AG09319 (cell line): Measurements from ENCODE around the gene PARD3.

Experiments
- DNase-seq: peaks from one replicate; pipeline ENCODE4 v3.0.0-alpha.2; 2010; ENCODE audit warnings: low read depth; ENCODE audit errors: extremely low read depth
- CTCF ChIP-seq: IDR thresholded peaks from 2 replicates; pipeline ENCODE4 v1.5.1; 2011; ENCODE audit warnings: low read depth, mild to moderate bottlenecking, inconsistent platforms, low read length, moderate library complexity

The PARD3 gene

GRCh38 chr10:34113504-34114225 lies 701.4 kb downstream of the PARD3 start:
- TF ChIP-seq CTCF = no peak

GRCh38 chr10:34112171-34112782 lies 702.8 kb downstream of the PARD3 start:
- DNase-seq = no peak
- no peak for TF ChIP-seq CTCF

More at GRCh38 chr10:34113504-34114225, 701.4 kb downstream of the PARD3 start:
- no peak for DNase-seq

GRCh38 chr10:34111179-34111578 lies 703.9 kb downstream of the PARD3 start:
- no peak for TF ChIP-seq CTCF
- DNase-seq = no peak

- TF ChIP-seq CTCF = no peak
- DNase-seq = no peak
These were observed 705.0 kb downstream of the PARD3 start for GRCh38 chr10:34109952-34110702.

GRCh38 chr10:34109495-34109894 lies 705.6 kb downstream of the PARD3 start:
- DNase-seq = no peak
- no peak for TF ChIP-seq CTCF

- TF ChIP-seq CTCF = no peak
- no peak for DNase-seq
These were observed 707.2 kb downstream of the PARD3 start for GRCh38 chr10:34107626-34108516.
